Neural progenitor cell (in vitro differentiated cells): ENCODE measurements around the gene FAF1. TPM values are rescaled to one million over a fixed set of nuclear protein-coding genes. Genes with fewer than 3 reads are reported as not detected.
A peak's percentile ranks its signal among the peaks of the same experiment; 100 is the strongest.

Source experiments
- DNase-seq: peaks from one replicate; pipeline ENCODE4 v3.0.0-alpha.2; 2016; ENCODE audit warnings: low spot score
- H2AFZ ChIP-seq: fragments of 200-600 bp; sonication (generic); replicated peaks from 2 replicates; pipeline ENCODE4 v1.6.1; 2016; ENCODE audit warnings: antibody characterized with exemption
- H3F3A ChIP-seq: fragments of 200-600 bp; sonication (generic); 2 replicates; pipeline ENCODE4 v1.6.1; 2016; ENCODE audit warnings: antibody characterized with exemption, low read depth
- H3K27ac ChIP-seq: fragments of 200-600 bp; sonication (generic); 2 replicates; pipeline ENCODE4 v1.5.1; 2016; ENCODE audit warnings: mild to moderate bottlenecking
- H3K27me3 ChIP-seq: fragments of 200-600 bp; sonication (generic); 2 replicates; pipeline ENCODE4 v1.6.1; 2016; ENCODE audit warnings: mild to moderate bottlenecking, moderate library complexity
- H3K36me3 ChIP-seq: fragments of 200-600 bp; sonication (generic); 2 replicates; pipeline ENCODE4 v1.5.1; 2016
- H3K4me1 ChIP-seq: fragments of 200-600 bp; sonication (generic); 2 replicates; pipeline ENCODE4 v1.6.1; 2016; ENCODE audit warnings: mixed run types
- H3K4me2 ChIP-seq: fragments of 200-600 bp; sonication (generic); 2 replicates; pipeline ENCODE4 v1.6.1; 2016
- H3K4me3 ChIP-seq: fragments of 200-600 bp; sonication (generic); 2 replicates; pipeline ENCODE4 v1.5.1; 2016
- H3K79me2 ChIP-seq: fragments of 200-600 bp; sonication (generic); 2 replicates; pipeline ENCODE4 v1.6.1; 2016; ENCODE audit warnings: low read depth
- H3K9ac ChIP-seq: fragments of 200-600 bp; sonication (generic); 2 replicates; pipeline ENCODE4 v1.6.1; 2016
- H3K9me3 ChIP-seq: fragments of 200-600 bp; sonication (generic); 2 replicates; pipeline ENCODE4 v1.5.1; 2016; ENCODE audit warnings: low read depth
- H4K20me1 ChIP-seq: fragments of 200-600 bp; sonication (generic); 2 replicates; pipeline ENCODE4 v1.6.1; 2016; ENCODE audit warnings: low read depth
- H3K27ac Mint-ChIP-seq: 3 replicates; pipeline ENCODE4 v1.8.0; 2021; ENCODE audit warnings: mixed read lengths
- H3K27me3 Mint-ChIP-seq: 2 replicates; pipeline ENCODE4 v1.8.0; 2022; ENCODE audit warnings: low read depth, mild to moderate bottlenecking, inconsistent platforms, moderate library complexity, mixed read lengths; ENCODE audit not compliant: insufficient read depth
- H3K36me3 Mint-ChIP-seq: 3 replicates; pipeline ENCODE4 v1.8.0; 2021; ENCODE audit warnings: mixed read lengths
- H3K4me1 Mint-ChIP-seq: 3 replicates; pipeline ENCODE4 v1.8.0; 2021; ENCODE audit warnings: mixed read lengths
- H3K4me3 Mint-ChIP-seq: 3 replicates; pipeline ENCODE4 v1.8.0; 2021; ENCODE audit warnings: mild to moderate bottlenecking, moderate library complexity, mixed read lengths
- H3K9me3 Mint-ChIP-seq: 3 replicates; pipeline ENCODE4 v1.8.0; 2020; ENCODE audit warnings: mixed read lengths
- CTCF ChIP-seq: fragments of 200-600 bp; sonication (generic); IDR thresholded peaks from 2 replicates; pipeline ENCODE4 v1.5.1; 2017; ENCODE audit warnings: antibody characterized with exemption, mild to moderate bottlenecking
- EZH2 ChIP-seq: fragments of 200-600 bp; sonication (generic); IDR thresholded peaks from 2 replicates; pipeline ENCODE4 v1.6.1; 2017; ENCODE audit warnings: antibody characterized with exemption, mild to moderate bottlenecking, moderate library complexity
- EZH2phosphoT487 ChIP-seq: fragments of 200-600 bp; sonication (generic); IDR thresholded peaks from 2 replicates; pipeline ENCODE4 v1.6.1; 2017; ENCODE audit warnings: antibody characterized with exemption
- total RNA-seq: library from RNA; depleted of rRNA; stranded (reverse); fragments of >200 nt; gene quantifications from 2 replicates; pipeline ENCODE4 v1.2.3, GENCODE V29; 2015; ENCODE audit warnings: low replicate concordance

The FAF1 gene
- total RNA-seq, 1 donor from 2014 or later, result 103 TPM

- Mint-ChIP-seq H3K27ac (no peak overlapping the region), H3K4me1 (peaks cover 16% of the 10 kb centered on the region), H3K36me3 (peaks cover 5% of the 10 kb centered on the region), H3K27me3 (peaks cover 58% of the 10 kb centered on the region), H3K9me3 (peaks cover 8% of the 10 kb centered on the region), H3K4me3 (peak overlapping the region; percentile 11)
- no peak overlapping the region for H3K4me2 ChIP-seq
- no peak overlapping the region for H3K27ac ChIP-seq
- peaks cover 13% of the 10 kb centered on the region for H3K4me1 ChIP-seq
- H3K27me3 ChIP-seq, result peaks cover 100% of the 10 kb centered on the region
- H3K9me3 ChIP-seq, result no peaks in the 10 kb centered on the region
- H3K36me3 ChIP-seq, result no peaks in the 10 kb centered on the region
- no peak for DNase-seq
- peaks cover 37% of the 10 kb centered on the region for H4K20me1 ChIP-seq
- H2AFZ ChIP-seq, result no peak overlapping the region
- no peak for TF ChIP-seq CTCF
- no peak for TF ChIP-seq EZH2phosphoT487
- TF ChIP-seq EZH2, result no peak
- H3K79me2 ChIP-seq, result no peaks in the 10 kb centered on the region
- H3K9ac ChIP-seq, result no peak overlapping the region
- no peak overlapping the region for H3K4me3 ChIP-seq
- peaks cover 18% of the 10 kb centered on the region for H3F3A ChIP-seq
These were observed 545.2 kb downstream of the FAF1 start for GRCh38 chr1:50414853-50415234.

GRCh38 chr1:50412813-50413476 is 547.1 kb downstream of the FAF1 start:
- Histone ChIP-seq H3K79me2 (no peaks in the 10 kb centered on the region), H3K4me1 (peaks cover 13% of the 10 kb centered on the region), H3K9ac (no peak overlapping the region), H3K9me3 (no peaks in the 10 kb centered on the region), H3K4me2 (no peak overlapping the region), H3K36me3 (no peaks in the 10 kb centered on the region), H3K27ac (no peak overlapping the region), H3K4me3 (no peak overlapping the region), H2AFZ (no peak overlapping the region), H3F3A (peaks cover 5% of the 10 kb centered on the region), H3K27me3 (peaks cover 100% of the 10 kb centered on the region), H4K20me1 (peaks cover 26% of the 10 kb centered on the region)
- Mint-ChIP-seq H3K27me3 (peaks cover 45% of the 10 kb centered on the region), H3K4me1 (peaks cover 13% of the 10 kb centered on the region), H3K9me3 (peaks cover 8% of the 10 kb centered on the region), H3K27ac (no peak overlapping the region), H3K36me3 (peaks cover 5% of the 10 kb centered on the region), H3K4me3 (no peak overlapping the region)
- DNase-seq, result no peak
- TF ChIP-seq EZH2phosphoT487 (no peak), CTCF (no peak), EZH2 (no peak)

- Histone ChIP-seq H3K27ac (no peak overlapping the region), H3K9me3 (no peaks in the 10 kb centered on the region), H3K27me3 (peaks cover 50% of the 10 kb centered on the region), H3K4me1 (no peaks in the 10 kb centered on the region), H3K4me2 (no peak overlapping the region), H3K4me3 (no peak overlapping the region), H4K20me1 (no peaks in the 10 kb centered on the region), H3K79me2 (no peaks in the 10 kb centered on the region), H3K9ac (no peak overlapping the region), H2AFZ (no peak overlapping the region), H3F3A (no peaks in the 10 kb centered on the region), H3K36me3 (no peaks in the 10 kb centered on the region)
- H3K27me3 Mint-ChIP-seq, result peaks cover 2% of the 10 kb centered on the region
- no peak for DNase-seq
- H3K27ac Mint-ChIP-seq, result no peak overlapping the region
- no peak overlapping the region for H3K4me3 Mint-ChIP-seq
- no peaks in the 10 kb centered on the region for H3K36me3 Mint-ChIP-seq
- no peak for TF ChIP-seq EZH2phosphoT487
- no peak for TF ChIP-seq CTCF
- no peak for TF ChIP-seq EZH2
- no peaks in the 10 kb centered on the region for H3K4me1 Mint-ChIP-seq
- peaks cover 4% of the 10 kb centered on the region for H3K9me3 Mint-ChIP-seq
These were observed 554.3 kb downstream of the FAF1 start for GRCh38 chr1:50405814-50406213.
